ENCODE measurements around the gene CD300C. TPM values are rescaled to one million over a fixed set of nuclear protein-coding genes. Genes with fewer than 3 reads are reported as not detected.
A peak's percentile ranks its signal among the peaks of the same experiment; 100 is the strongest.

The CD300C gene
- total RNA-seq, 4 donors from 2014 or later: 0.39 to 4.6 (median 1.6) TPM

DNA sequence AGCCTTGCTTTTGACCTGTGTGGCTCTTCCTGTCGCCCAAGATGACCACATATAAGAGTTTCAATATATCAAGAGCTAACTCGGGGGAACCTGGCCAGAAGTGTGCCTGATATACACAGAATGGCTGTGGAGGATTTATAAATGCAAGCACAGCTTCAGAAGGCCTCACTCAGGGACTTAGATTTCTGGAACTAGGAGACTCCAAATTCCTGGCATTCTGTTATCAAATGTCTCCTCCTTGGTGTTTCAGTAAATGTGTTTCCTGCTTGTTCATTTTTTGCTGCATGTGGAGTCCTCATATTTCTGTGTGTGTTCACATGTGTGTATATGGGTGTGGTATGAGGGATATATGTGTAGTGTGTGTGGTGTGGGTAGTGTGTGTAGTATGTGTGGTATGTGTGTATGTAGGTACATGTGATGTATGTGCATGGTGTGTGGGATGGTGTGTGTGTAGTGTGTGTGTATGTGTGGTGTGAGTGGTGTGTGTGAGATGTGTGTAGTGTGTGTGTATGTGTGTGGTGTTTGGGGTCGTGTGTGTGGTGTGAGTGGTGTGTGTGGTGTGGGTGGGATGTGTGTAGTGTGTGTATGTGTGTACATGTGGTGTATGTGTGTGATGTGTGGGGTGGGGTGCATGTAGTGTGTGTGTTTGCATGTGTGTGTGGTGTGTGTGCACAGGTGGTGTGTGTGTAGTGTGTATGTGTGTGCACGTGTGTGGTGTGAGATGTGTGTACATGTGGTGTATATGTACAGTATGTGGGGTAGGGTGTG is 22.4 kb upstream of the CD300C start:
- Histone ChIP-seq H3K27ac (replicated peaks in 1 of 4) (no peak overlapping the region), H3K36me3 (no peaks in the 10 kb centered on the region), H3K4me3 (no peak overlapping the region), H3K27me3 (peaks cover 0 to 48% (median 0%) of the 10 kb centered on the region in 4 donors), H3K9me3 (no peaks in the 10 kb centered on the region), H3K4me1 (no peaks in the 10 kb centered on the region)
- intact Hi-C loops (cut with DNase I): no loop called here
- TF ChIP-seq EP300 (IDR thresholded peaks at IDR 0.05) (no peak), POLR2A (IDR thresholded peaks at IDR 0.05; ENCODE audit: low read depth) (no peak), POLR2AphosphoS5 (IDR thresholded peaks at IDR 0.05) (no peak)
- TF ChIP-seq, protein P1, sequence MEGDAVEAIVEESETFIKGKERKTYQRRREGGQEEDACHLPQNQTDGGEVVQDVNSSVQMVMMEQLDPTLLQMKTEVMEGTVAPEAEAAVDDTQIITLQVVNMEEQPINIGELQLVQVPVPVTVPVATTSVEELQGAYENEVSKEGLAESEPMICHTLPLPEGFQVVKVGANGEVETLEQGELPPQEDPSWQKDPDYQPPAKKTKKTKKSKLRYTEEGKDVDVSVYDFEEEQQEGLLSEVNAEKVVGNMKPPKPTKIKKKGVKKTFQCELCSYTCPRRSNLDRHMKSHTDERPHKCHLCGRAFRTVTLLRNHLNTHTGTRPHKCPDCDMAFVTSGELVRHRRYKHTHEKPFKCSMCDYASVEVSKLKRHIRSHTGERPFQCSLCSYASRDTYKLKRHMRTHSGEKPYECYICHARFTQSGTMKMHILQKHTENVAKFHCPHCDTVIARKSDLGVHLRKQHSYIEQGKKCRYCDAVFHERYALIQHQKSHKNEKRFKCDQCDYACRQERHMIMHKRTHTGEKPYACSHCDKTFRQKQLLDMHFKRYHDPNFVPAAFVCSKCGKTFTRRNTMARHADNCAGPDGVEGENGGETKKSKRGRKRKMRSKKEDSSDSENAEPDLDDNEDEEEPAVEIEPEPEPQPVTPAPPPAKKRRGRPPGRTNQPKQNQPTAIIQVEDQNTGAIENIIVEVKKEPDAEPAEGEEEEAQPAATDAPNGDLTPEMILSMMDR (IDR thresholded peaks at IDR 0.05): no peak
- DNase-seq (ENCODE audit: extremely low spot score): no peak
- WGBS: 57% methylated on average over 4 of the region's 4 CpGs

DNA sequence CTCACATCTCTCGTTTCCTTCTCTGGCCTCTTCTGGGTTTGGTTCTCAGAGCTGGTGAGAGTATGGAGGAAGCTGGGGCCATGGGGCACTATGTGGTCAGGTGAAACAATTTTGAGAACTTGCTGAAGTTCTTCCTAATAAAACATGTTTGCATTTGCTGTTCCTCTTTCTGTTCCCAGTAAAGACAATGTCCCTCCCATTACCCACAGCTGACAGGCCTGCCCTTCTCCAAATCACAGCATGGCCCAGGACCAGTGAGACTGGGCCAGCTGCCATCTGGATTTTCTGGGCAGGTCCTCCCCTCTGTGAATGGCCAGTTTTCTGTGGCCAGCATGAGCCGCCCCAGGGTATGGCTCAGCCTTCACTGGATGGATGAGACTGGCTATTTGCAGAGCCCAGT is 21.5 kb upstream of the CD300C start, which contains the start of gene CD300H:
TSS of gene CD300H (minus strand) at position 113 of the 400 bp plus-strand sequence.
- intact Hi-C loops (cut with DNase I): no loop called here
- 76% methylated on average over 1 of the region's 2 CpGs for WGBS

DNA sequence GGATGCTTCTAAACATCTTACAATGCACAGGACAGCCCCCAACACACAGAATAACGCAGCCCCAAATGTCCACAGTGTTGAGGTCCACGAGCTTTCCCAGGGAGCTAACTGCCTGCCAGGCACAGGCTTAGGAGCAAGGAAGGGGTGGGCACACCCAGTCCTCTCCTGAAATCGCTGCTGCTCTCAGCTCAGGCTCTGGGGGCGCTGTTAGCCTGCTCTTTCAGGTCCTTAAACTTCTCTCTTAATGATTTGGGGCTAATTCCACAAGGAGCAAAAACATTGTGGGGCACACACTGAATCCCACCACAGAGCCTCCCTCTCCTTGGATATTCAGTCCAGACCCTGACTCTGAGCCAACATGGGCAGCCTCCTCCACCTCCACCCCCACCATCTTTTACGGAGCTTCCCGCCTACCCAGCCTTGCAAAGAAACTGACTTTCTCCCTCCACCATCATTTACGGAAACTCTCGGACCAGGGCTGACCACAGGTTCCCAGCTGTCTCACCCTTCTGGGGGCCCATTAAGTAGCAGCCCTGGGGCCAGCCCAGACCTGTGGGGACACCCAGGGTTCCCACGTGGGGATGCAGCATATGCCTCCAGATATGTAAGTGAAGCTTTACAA is 20.3 kb upstream of the CD300C start:
- WGBS: 42% methylated on average over 8 of the region's 9 CpGs
- intact Hi-C loops (cut with DNase I): no loop called here

More for the DNA sequence above, 21.5 kb upstream of the CD300C start, which contains the start of gene CD300H:
- no peak within 1 kb of the TSS for H3K4me3 ChIP-seq
- H3K36me3 ChIP-seq: no peaks in the 10 kb centered on the region
- H3K9me3 ChIP-seq: no peaks in the 10 kb centered on the region
- peaks cover 0 to 44% (median 0%) of the 10 kb centered on the region in 4 donors for H3K27me3 ChIP-seq
- H3K4me1 ChIP-seq: no peaks in the 10 kb centered on the region
- TF ChIP-seq EP300 (IDR thresholded peaks at IDR 0.05): no peak
- no peak within 1 kb of the TSS for H3K27ac ChIP-seq (replicated peaks in 1 of 4)
- DNase-seq (ENCODE audit: extremely low spot score): no peak

DNA sequence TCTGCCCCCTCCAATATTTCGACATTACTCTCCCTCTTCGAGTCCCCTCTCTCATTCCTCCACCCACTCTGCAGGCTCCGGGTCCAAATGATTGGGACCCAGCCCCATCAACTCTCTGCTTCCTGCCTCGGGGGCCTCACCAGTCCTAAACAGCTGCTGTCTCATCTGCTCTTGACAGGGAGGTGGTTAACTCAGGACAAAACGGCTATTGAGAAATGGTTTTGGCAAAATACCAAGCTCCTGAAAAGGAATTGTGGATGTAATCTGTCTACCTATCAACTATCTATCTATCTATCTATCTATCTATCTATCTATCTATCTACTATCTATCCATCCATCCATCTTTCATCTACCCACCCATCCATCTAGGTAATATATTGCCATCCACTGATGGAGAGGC is 19.2 kb upstream of the CD300C start:
- H3K9me3 ChIP-seq: no peaks in the 10 kb centered on the region
- H3K4me3 ChIP-seq: no peak overlapping the region
- no peaks in the 10 kb centered on the region for H3K36me3 ChIP-seq
- H3K27me3 ChIP-seq: peaks cover 0 to 38% (median 0%) of the 10 kb centered on the region in 4 donors
- intact Hi-C loops (cut with DNase I): no loop called here
- DNase-seq (ENCODE audit: extremely low spot score): no peak
- H3K27ac ChIP-seq (replicated peaks in 1 of 4): no peak overlapping the region
- TF ChIP-seq EP300 (IDR thresholded peaks at IDR 0.05) (no peak), POLR2AphosphoS5 (IDR thresholded peaks at IDR 0.05) (no peak), POLR2A (IDR thresholded peaks at IDR 0.05; ENCODE audit: low read depth) (no peak)
- TF ChIP-seq, protein P1 (IDR thresholded peaks at IDR 0.05): no peak
- WGBS: 52% methylated on average over 5 of the region's 5 CpGs
- no peaks in the 10 kb centered on the region for H3K4me1 ChIP-seq

More for the DNA sequence above, 20.3 kb upstream of the CD300C start:
- Histone ChIP-seq H3K36me3 (no peaks in the 10 kb centered on the region), H3K4me3 (no peak overlapping the region), H3K27ac (replicated peaks in 1 of 4) (no peak overlapping the region), H3K4me1 (no peaks in the 10 kb centered on the region), H3K9me3 (no peaks in the 10 kb centered on the region), H3K27me3 (peaks cover 0 to 44% (median 0%) of the 10 kb centered on the region in 4 donors)
- no peak for DNase-seq (ENCODE audit: extremely low spot score)
- TF ChIP-seq, protein P1 (IDR thresholded peaks at IDR 0.05): peak in 2 of 3 experiments; percentile 28 to 48
- no peak for TF ChIP-seq POLR2AphosphoS5 (IDR thresholded peaks at IDR 0.05)

DNA sequence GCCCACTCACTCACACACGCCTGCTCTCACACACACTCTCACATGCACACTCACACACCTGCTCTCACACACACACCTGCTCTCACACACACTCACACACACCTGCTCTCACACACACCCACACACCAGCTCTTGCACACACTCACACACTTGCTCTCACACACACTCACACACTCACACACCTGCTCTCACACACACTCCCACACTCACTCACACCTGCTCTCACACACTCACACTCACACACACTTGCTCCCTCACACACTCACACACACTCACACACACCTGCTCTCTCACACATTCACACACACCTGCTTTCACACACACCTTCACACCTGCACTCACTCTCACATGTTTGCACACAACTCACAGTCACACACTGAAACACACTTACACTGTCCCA is 17.4 kb upstream of the CD300C start:
- no peak overlapping the region for H3K27ac ChIP-seq (replicated peaks in 1 of 4)
- TF ChIP-seq, protein P1 (IDR thresholded peaks at IDR 0.05): no peak
- no peak for TF ChIP-seq POLR2A (IDR thresholded peaks at IDR 0.05; ENCODE audit: low read depth)
- no peak for TF ChIP-seq POLR2AphosphoS5 (IDR thresholded peaks at IDR 0.05)
- TF ChIP-seq EP300 (IDR thresholded peaks at IDR 0.05): no peak
- DNase-seq (ENCODE audit: extremely low spot score): no peak
- no peaks in the 10 kb centered on the region for H3K36me3 ChIP-seq
- no peak overlapping the region for H3K4me3 ChIP-seq
- no peaks in the 10 kb centered on the region for H3K4me1 ChIP-seq
- intact Hi-C loops (cut with DNase I): no loop called here
- 90% methylated on average over 1 of the region's 1 CpG for WGBS
- peaks cover 0 to 27% (median 0%) of the 10 kb centered on the region in 4 donors for H3K27me3 ChIP-seq
- H3K9me3 ChIP-seq: no peaks in the 10 kb centered on the region

All from esophagus muscularis mucosa (tissue), 4 donors.